Skeletal muscle tissue (tissue), 4 donors: ENCODE measurements around the gene MYLK3. TPM values are rescaled to one million over a fixed set of nuclear protein-coding genes. Genes with fewer than 3 reads are reported as not detected.
"Not testable (repeated sequence)": the region's sequence is repeated elsewhere in the genome, so short reads cannot be mapped to it uniquely, and the experiment has no call there.

ENCODE experiments used
- H3K27ac ChIP-seq: one replicate; pipeline ENCODE4 v1.7.0; 2013; ENCODE audit warnings: mild to moderate bottlenecking, low read depth, low read length, inconsistent platforms
- H3K27me3 ChIP-seq, 3 donors: one replicate each; pipeline ENCODE4 v1.7.0; 2013; ENCODE audit warnings: low read length in 3 of 3; ENCODE audit not compliant: control insufficient read depth in 3 of 3, insufficient read depth in 3 of 3
- H3K36me3 ChIP-seq, 3 donors: one replicate each; pipeline ENCODE4 v1.7.0; 2013; ENCODE audit warnings: low read length in 3 of 3; ENCODE audit not compliant: control insufficient read depth in 3 of 3, insufficient read depth in 3 of 3
- H3K4me1 ChIP-seq, 3 donors: one replicate each; pipeline ENCODE4 v1.7.0; 2013; ENCODE audit warnings: low read length in 3 of 3, mild to moderate bottlenecking in 3 of 3; ENCODE audit not compliant: control insufficient read depth in 3 of 3, insufficient read depth in 3 of 3
- H3K4me3 ChIP-seq, 3 donors: one replicate each; pipeline ENCODE4 v1.7.0; 2013; ENCODE audit warnings: low read length in 3 of 3
- H3K9ac ChIP-seq, 3 donors: one replicate each; pipeline ENCODE4 v1.7.0; 2013; ENCODE audit warnings: low read length in 3 of 3, mild to moderate bottlenecking in 3 of 3, moderate library complexity in 2 of 3, low read depth in 1 of 3
- H3K9me3 ChIP-seq, 3 donors: one replicate each; pipeline ENCODE4 v1.7.0; 2013; ENCODE audit warnings: low read length in 3 of 3; ENCODE audit not compliant: control insufficient read depth in 3 of 3
- total RNA-seq: library from RNA; depleted of rRNA; stranded (reverse); fragments of >200 nt; gene quantifications from one replicate; pipeline ENCODE4 v1.2.3, GENCODE V29; 2014
- donor health status: Osteomylitis.

The MYLK3 gene
- total RNA-seq, 1 donor from 2014 or later: 13.6 TPM

DNA sequence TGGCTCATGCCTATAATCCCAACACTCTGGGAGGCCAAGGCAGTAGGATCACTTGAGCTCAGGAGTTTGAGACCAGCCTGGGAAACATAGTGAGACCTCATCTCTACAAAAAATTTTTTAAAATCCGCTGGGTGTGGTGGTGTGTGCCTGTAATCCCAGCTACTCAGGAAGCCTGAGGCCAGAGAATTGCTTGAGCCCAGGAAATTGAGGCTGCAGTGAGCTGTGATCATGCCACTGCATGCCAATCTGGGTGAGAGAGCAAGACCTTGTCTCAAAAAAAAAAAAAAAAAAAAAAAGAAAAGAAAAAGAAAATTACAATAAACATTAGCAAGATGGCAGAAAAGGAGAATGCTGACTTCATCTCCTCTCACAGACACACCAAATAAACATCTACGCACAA lies 36.4 kb upstream of the MYLK3 start:
- H3K36me3 ChIP-seq, H3K9ac ChIP-seq, H3K9me3 ChIP-seq, H3K4me1 ChIP-seq, H3K27me3 ChIP-seq, H3K4me3 ChIP-seq, H3K27ac ChIP-seq: not testable (repeated sequence)

DNA sequence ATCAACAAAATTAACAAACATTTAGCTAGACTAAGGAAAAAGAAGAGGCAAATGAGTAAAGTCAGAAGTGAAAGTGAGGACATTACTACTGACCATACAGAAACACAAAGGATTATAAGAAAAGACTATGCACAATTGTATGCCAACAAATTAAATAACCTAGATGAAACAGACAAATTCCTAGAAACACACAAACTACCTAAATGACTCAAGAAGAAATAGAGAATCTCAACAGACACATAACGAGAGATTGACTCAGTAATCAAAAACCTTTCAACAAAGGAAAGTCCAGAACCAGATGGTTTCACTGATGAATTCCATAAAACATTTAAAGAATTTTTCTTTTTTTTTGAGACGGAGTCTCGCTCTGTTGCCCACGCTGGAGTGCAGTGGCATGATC lies 35.7 kb upstream of the MYLK3 start:
- Histone ChIP-seq H3K4me3 (no peak overlapping the region), H3K27ac (no peak overlapping the region), H3K4me1 (no peaks in the 10 kb centered on the region), H3K9me3 (no peaks in the 10 kb centered on the region), H3K9ac (no peak overlapping the region), H3K36me3 (no peaks in the 10 kb centered on the region), H3K27me3 (no peaks in the 10 kb centered on the region)

DNA sequence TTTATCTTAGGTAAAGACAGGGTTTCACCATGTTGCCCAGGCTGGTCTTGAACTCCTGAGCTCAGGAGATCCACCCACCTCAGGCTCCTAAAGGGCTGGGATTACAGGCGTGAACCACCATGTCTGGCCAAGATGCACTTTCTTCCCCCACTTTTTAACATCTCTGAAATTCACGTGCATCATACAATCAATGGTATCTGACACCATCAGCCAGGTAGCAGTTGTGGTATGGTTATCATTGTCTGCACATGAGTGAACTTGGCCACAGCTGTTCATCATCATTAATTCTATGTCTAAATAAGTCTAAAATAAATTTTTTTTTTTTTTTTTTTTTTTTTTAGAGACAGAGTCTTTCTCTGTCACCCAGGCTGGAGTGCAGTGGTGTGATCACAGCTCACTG lies 34.2 kb upstream of the MYLK3 start:
- H3K4me1 ChIP-seq: peaks cover 0 to under 1% (median 0%) of the 10 kb centered on the region in 3 donors
- H3K27ac ChIP-seq: no peak overlapping the region
- H3K27me3 ChIP-seq: no peaks in the 10 kb centered on the region
- H3K9ac ChIP-seq: no peak overlapping the region
- no peak overlapping the region for H3K4me3 ChIP-seq
- no peaks in the 10 kb centered on the region for H3K9me3 ChIP-seq
- H3K36me3 ChIP-seq: no peaks in the 10 kb centered on the region

DNA sequence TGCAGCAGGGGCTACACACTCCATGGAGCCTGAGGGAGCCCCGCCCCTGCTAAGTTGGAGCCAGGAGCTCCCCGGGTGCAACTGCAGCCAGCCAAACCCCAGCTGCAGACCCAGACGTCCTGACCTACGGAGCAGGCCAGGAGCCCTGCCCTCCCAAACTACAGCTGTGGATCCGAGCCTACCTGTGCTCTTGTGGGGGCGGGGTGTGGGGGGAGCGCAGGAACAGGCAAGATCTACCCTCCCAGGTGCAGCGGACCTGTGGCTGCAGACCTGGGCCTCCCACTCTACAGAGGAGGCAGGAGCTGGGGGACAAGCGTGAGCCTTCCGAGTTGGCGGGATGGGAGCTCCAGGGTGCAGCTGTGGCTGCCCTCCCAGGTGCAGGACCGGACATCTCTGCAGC lies 29.7 kb upstream of the MYLK3 start:
- Histone ChIP-seq H3K27ac (no peak overlapping the region), H3K4me3 (no peak overlapping the region), H3K9ac (no peak overlapping the region), H3K36me3 (no peaks in the 10 kb centered on the region), H3K9me3 (no peaks in the 10 kb centered on the region), H3K4me1 (peaks cover 0 to 11% (median 8%) of the 10 kb centered on the region in 3 donors), H3K27me3 (no peaks in the 10 kb centered on the region)

DNA sequence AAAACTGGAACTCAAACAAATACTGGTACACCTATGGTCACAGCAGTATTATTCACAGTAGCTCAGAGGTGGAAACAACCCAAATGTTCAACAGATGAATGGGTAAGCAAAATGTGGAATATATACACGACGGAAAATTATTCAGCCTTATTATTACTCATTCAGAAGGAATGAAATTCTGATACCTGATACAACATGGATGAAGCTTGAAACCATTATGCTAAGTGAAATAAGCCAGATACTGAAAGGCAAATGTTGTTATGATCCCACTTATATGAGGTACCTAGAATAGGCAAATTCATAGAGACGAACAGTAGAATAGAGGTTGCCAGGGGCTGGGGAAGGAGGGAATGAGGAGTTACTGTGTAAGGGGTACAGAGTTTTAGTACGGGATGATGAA lies 27.1 kb upstream of the MYLK3 start:
- Histone ChIP-seq H3K36me3 (no peaks in the 10 kb centered on the region), H3K9me3 (no peaks in the 10 kb centered on the region), H3K27me3 (no peaks in the 10 kb centered on the region), H3K9ac (no peak overlapping the region), H3K4me1 (peaks cover 0 to 11% (median 8%) of the 10 kb centered on the region in 3 donors), H3K27ac (peak overlapping the region; percentile 48), H3K4me3 (no peak overlapping the region)

DNA sequence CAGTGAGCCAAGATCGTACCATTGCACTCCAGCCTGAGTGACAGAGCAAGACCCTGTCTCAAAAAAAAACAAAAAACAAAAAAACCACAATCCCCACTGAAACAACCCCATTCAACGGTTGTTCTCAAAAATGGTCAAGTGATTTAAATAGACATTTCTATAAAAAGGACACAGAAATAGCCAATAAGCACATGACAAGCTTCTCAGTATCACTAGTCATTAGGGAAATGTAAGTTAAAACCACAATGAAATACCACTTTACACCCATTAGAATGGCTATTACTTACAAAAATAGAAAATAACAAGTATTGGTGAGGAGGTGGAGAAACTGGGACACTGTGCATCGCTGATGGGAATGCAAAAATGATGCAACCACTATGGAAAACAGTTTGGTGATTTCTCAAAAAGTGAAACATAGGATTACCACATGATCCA lies 26.6 kb upstream of the MYLK3 start:
- H3K4me1 ChIP-seq: peaks cover 0 to 11% (median 8%) of the 10 kb centered on the region in 3 donors
- H3K9me3 ChIP-seq: no peaks in the 10 kb centered on the region
- H3K4me3 ChIP-seq: peak overlapping the region in 1 of 3 donors; percentile 13
- H3K9ac ChIP-seq: no peak overlapping the region
- H3K27me3 ChIP-seq: no peaks in the 10 kb centered on the region
- no peaks in the 10 kb centered on the region for H3K36me3 ChIP-seq
- peak overlapping the region; percentile 48 for H3K27ac ChIP-seq

DNA sequence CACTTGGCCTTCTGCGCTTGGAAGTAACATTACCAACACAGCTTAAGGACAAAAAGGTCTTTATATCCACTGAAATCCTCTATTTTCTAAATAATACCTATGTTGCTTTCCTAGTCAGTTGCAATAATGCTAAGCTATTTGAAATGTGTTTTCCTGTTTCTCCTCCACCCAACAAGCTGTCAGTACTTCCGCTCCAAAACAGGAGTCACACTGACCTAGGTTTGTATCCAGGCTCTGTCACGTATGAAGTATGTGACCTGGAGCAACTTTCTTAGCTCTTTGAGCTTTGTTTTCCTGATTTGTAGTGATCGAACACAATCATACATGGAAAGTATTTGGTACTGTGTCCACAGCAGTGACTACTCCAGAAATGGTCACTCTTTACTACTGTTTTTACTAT lies 24.3 kb upstream of the MYLK3 start:
- no peak overlapping the region for H3K9ac ChIP-seq
- H3K36me3 ChIP-seq: no peaks in the 10 kb centered on the region
- no peaks in the 10 kb centered on the region for H3K27me3 ChIP-seq
- no peak overlapping the region for H3K27ac ChIP-seq
- no peak overlapping the region for H3K4me3 ChIP-seq
- H3K4me1 ChIP-seq: peaks cover 6 to 15% (median 12%) of the 10 kb centered on the region in 3 donors
- H3K9me3 ChIP-seq: no peaks in the 10 kb centered on the region

DNA sequence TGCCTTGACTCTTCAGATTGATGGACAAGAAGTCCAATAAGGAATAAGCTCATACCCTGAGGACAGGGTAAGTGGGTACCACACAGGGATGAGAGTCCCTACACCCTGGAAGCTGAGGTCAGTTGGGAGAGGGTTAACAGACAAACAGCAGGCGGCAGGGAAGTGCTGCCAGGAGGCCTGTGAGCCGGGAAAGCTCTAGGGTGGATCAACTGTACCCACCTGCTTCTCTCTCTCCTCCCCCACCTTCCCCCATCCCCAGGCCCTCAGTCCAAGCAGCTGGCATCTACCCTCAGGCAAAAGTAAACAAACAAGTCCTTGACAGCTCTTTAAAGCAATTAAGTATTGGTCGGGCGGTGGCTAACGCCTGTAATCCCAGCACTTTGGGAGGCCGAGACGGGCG lies 20.7 kb upstream of the MYLK3 start:
- no peaks in the 10 kb centered on the region for H3K9me3 ChIP-seq
- peak overlapping the region in 1 of 3 donors; percentile 0 for H3K4me3 ChIP-seq
- H3K27ac ChIP-seq: no peak overlapping the region
- no peaks in the 10 kb centered on the region for H3K27me3 ChIP-seq
- peaks cover 6% of the 10 kb centered on the region in 3 donors for H3K4me1 ChIP-seq
- H3K9ac ChIP-seq: no peak overlapping the region
- H3K36me3 ChIP-seq: no peaks in the 10 kb centered on the region

DNA sequence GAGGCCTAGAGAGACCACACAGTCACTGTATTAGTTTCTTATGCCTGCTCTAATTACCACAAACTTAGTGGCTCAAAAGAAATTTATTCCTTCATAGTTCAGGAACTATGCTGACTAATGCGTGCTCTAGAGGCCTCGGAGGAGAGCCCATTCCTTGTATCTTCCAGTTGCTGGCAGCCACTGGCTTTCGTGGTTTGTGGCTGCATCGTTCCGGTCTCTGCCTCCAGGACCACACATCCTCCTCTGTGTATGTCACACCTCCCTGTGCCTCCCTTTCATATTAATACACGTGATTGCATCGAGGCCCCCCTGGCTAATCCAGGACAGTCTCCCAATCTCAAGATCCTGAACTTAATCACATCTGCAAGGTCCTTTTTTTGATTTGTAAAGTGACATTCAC lies 16.9 kb upstream of the MYLK3 start:
- H3K36me3 ChIP-seq: no peaks in the 10 kb centered on the region
- H3K9ac ChIP-seq: no peak overlapping the region
- H3K27me3 ChIP-seq: no peaks in the 10 kb centered on the region
- peaks cover 11 to 26% (median 25%) of the 10 kb centered on the region in 3 donors for H3K4me1 ChIP-seq
- H3K9me3 ChIP-seq: no peaks in the 10 kb centered on the region
- H3K27ac ChIP-seq: no peak overlapping the region
- H3K4me3 ChIP-seq: no peak overlapping the region

DNA sequence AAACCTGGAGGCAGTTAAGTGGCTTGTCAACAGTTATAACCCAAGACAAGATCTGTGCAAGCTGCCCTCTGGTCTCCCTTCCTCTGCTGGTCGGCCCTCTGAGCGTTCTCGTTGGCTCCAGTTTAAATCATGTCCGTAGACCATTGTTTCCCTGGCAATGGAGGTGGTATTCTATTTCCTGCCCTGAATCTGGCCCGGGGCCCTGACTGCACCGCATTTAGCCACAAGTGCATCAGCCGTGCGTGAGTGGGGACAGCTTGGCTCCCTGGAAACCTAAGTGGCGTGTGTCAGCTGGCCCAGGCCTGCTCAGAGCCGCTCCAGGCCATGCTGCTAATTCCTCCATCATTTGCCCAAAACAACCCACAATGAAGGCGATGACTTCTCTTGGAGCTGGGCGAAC lies 15.0 kb upstream of the MYLK3 start:
- H3K4me3 ChIP-seq: peak overlapping the region; percentile 54 to 78 (median 72)
- H3K27ac ChIP-seq: peak overlapping the region; percentile 46
- peaks cover 7 to 41% (median 35%) of the 10 kb centered on the region in 3 donors for H3K4me1 ChIP-seq
- H3K27me3 ChIP-seq: peaks cover 0 to 2% (median 0%) of the 10 kb centered on the region in 3 donors
- H3K9me3 ChIP-seq: no peaks in the 10 kb centered on the region
- peak overlapping the region; percentile 18 to 86 (median 57) for H3K9ac ChIP-seq
- no peaks in the 10 kb centered on the region for H3K36me3 ChIP-seq
